Hematopoietic multipotent progenitor cell (in vitro differentiated cells): ENCODE measurements around the gene RNU6-9. TPM values are rescaled to one million over a fixed set of nuclear protein-coding genes. Genes with fewer than 3 reads are reported as not detected.
A peak's percentile ranks its signal among the peaks of the same experiment; 100 is the strongest.

ENCODE experiments used
- DNase-seq, 3 donors: peaks; one replicate each; pipeline ENCODE4 v3.0.0-alpha.2; 2011 to 2015; ENCODE audit warnings: low read depth in 2 of 3, low spot score in 2 of 3
- small RNA-seq: library from RNA; depleted of rRNA; stranded (forward); fragments of <200 nt; gene quantifications from one replicate; pipeline ENCODE3, GENCODE V24; 2012
- total RNA-seq: library from RNA; depleted of rRNA; stranded (reverse); fragments of >200 nt; gene quantifications from one replicate; pipeline ENCODE4 v1.2.3, GENCODE V29; 2012

RNU6-9 gene
- total RNA-seq, 1 donor: not detected

GRCh38 chr19:931860-932647 is 38.8 kb downstream of the RNU6-9 start:
- no peak for DNase-seq

- peak in 1 of 3 donors; percentile 82 for DNase-seq
Measured at GRCh38 chr19:932648-933552, 39.6 kb downstream of the RNU6-9 start.

- DNase-seq: no peak
Measured at GRCh38 chr19:933553-933882, 40.2 kb downstream of the RNU6-9 start.

GRCh38 chr19:934197-934840 is 41.0 kb downstream of the RNU6-9 start:
- no peak for DNase-seq

GRCh38 chr19:934865-935479 is 41.7 kb downstream of the RNU6-9 start:
- DNase-seq: peak in 1 of 3 donors; percentile 78

- no peak for DNase-seq
Measured at GRCh38 chr19:936175-936546, 42.9 kb downstream of the RNU6-9 start.

GRCh38 chr19:937259-937694 is 44.0 kb downstream of the RNU6-9 start:
- DNase-seq: no peak

GRCh38 chr19:938233-938923 is 45.1 kb downstream of the RNU6-9 start:
- DNase-seq: no peak

GRCh38 chr19:939439-939838 is 46.2 kb downstream of the RNU6-9 start:
- DNase-seq: no peak

GRCh38 chr19:939922-940321 is 46.6 kb downstream of the RNU6-9 start:
- DNase-seq: no peak

GRCh38 chr19:940591-941291 is 47.5 kb downstream of the RNU6-9 start:
- peak; percentile 65 to 96 (median 94) for DNase-seq

- DNase-seq: no peak
Measured at GRCh38 chr19:941292-942132, 48.2 kb downstream of the RNU6-9 start.

GRCh38 chr19:942133-942645 is 48.9 kb downstream of the RNU6-9 start:
- no peak for DNase-seq

Small RNAs within 50 kb of the gene (small RNA-seq; reads per million reads assigned to genes)
- 9.2 reads per million, percentile 92 among the genes with 10 or more reads in this experiment for gene RNU6-9

Other genes with a start within 250 kb of the RNU6-9 start
- gene RNF126, start 230.3 kb upstream of the RNU6-9 start, total RNA-seq: 50.1 TPM
- 7.5 TPM for gene FSTL3, start 217.1 kb upstream of the RNU6-9 start, total RNA-seq
- 829 TPM for gene PRSS57, start 198.0 kb upstream of the RNU6-9 start, total RNA-seq
- 15.6 TPM for gene PALM, start 184.5 kb upstream of the RNU6-9 start, total RNA-seq
- 0.27 TPM for gene MISP, start 142.4 kb upstream of the RNU6-9 start, total RNA-seq
- 348 TPM for gene PTBP1, start 96.0 kb upstream of the RNU6-9 start, total RNA-seq
- 5.9 TPM for gene PLPPR3, start 71.5 kb upstream of the RNU6-9 start, total RNA-seq
- gene AZU1, start 65.6 kb upstream of the RNU6-9 start, total RNA-seq: 5.4 TPM
- 34.7 TPM for gene PRTN3, start 52.5 kb upstream of the RNU6-9 start, total RNA-seq
- gene ELANE, start 41.2 kb upstream of the RNU6-9 start, total RNA-seq: 11.0 TPM
- gene CFD, start 33.8 kb upstream of the RNU6-9 start, total RNA-seq: 9.4 TPM
- gene MED16, start 297 bp upstream of the RNU6-9 start, total RNA-seq: 78.4 TPM
- 122 TPM for gene R3HDM4, start 19.7 kb downstream of the RNU6-9 start, total RNA-seq
- gene KISS1R, start 23.8 kb downstream of the RNU6-9 start, total RNA-seq: 1.3 TPM
- gene ARID3A, start 32.6 kb downstream of the RNU6-9 start, total RNA-seq: 37.2 TPM
- 100 TPM for gene WDR18, start 90.9 kb downstream of the RNU6-9 start, total RNA-seq
- gene GRIN3B, start 106.9 kb downstream of the RNU6-9 start, total RNA-seq: 0.81 TPM
- gene TMEM259, start 127.6 kb downstream of the RNU6-9 start, total RNA-seq: 148 TPM
- gene RNU6-2, start 128.0 kb downstream of the RNU6-9 start, total RNA-seq: not detected
- 236 TPM for gene CNN2, start 133.1 kb downstream of the RNU6-9 start, total RNA-seq
- gene ABCA7, start 146.6 kb downstream of the RNU6-9 start, total RNA-seq: 42.5 TPM
- gene ARHGAP45, start 173.7 kb downstream of the RNU6-9 start, total RNA-seq: 217 TPM
- gene POLR2E, start 201.9 kb downstream of the RNU6-9 start, total RNA-seq: 107 TPM
- 316 TPM for gene GPX4, start 210.5 kb downstream of the RNU6-9 start, total RNA-seq